GM23338 (cell line): Measurements from ENCODE around the gene ADGRV1. TPM values are rescaled to one million over a fixed set of nuclear protein-coding genes. Genes with fewer than 3 reads are reported as not detected.

Source experiments
- ATAC-seq: fragments of 200-7000 bp; cut with Tn5 transposase; 3 replicates; pipeline ENCODE4 v1.9.1; 2020
- DNase-seq: peaks from one replicate; pipeline ENCODE4 v3.0.0-alpha.2; 2015; ENCODE audit warnings: low spot score
- H2AFZ ChIP-seq: fragments of 200-600 bp; sonication (generic); 2 replicates; pipeline ENCODE4 v1.8.0; 2016; ENCODE audit warnings: antibody characterized with exemption, mild to moderate bottlenecking, moderate library complexity
- H3F3A ChIP-seq: fragments of 200-600 bp; sonication (generic); replicated peaks from 2 replicates; pipeline ENCODE4 v1.8.0; 2017; ENCODE audit warnings: antibody characterized with exemption, mixed run types, low read depth
- H3K27ac ChIP-seq: fragments of 200-600 bp; sonication (generic); 2 replicates; pipeline ENCODE4 v1.6.1; 2016; ENCODE audit warnings: low read depth
- H3K27me3 ChIP-seq: fragments of 200-600 bp; sonication (generic); 2 replicates; pipeline ENCODE4 v1.8.0; 2016; ENCODE audit warnings: mild to moderate bottlenecking, mixed run types, moderate library complexity; ENCODE audit not compliant: insufficient read depth
- H3K36me3 ChIP-seq: fragments of 200-600 bp; sonication (generic); 2 replicates; pipeline ENCODE4 v1.8.0; 2016; ENCODE audit warnings: mild to moderate bottlenecking; ENCODE audit not compliant: insufficient read depth
- H3K4me1 ChIP-seq: fragments of 200-600 bp; sonication (generic); 2 replicates; pipeline ENCODE4 v1.8.0; 2016; ENCODE audit warnings: mild to moderate bottlenecking, moderate library complexity; ENCODE audit not compliant: insufficient read depth
- H3K4me2 ChIP-seq: fragments of 200-600 bp; sonication (generic); 2 replicates; pipeline ENCODE4 v1.7.1; 2017; ENCODE audit warnings: mixed run types
- H3K4me3 ChIP-seq: fragments of 200-600 bp; sonication (generic); 2 replicates; pipeline ENCODE4 v1.6.1; 2016; ENCODE audit warnings: mixed run types
- H3K79me2 ChIP-seq: fragments of 200-600 bp; sonication (generic); replicated peaks from 2 replicates; pipeline ENCODE4 v1.8.0; 2017; ENCODE audit warnings: mild to moderate bottlenecking; ENCODE audit not compliant: insufficient read depth
- H3K9me2 ChIP-seq: fragments of 200-600 bp; sonication (generic); 2 replicates; pipeline ENCODE4 v1.8.0; 2017; ENCODE audit not compliant: insufficient read depth
- H4K20me1 ChIP-seq: fragments of 200-600 bp; sonication (generic); replicated peaks from 2 replicates; pipeline ENCODE4 v1.8.0; 2017; ENCODE audit warnings: mild to moderate bottlenecking; ENCODE audit not compliant: insufficient read depth
- H3K27ac Mint-ChIP-seq: 2 replicates; pipeline ENCODE4 v1.8.0; 2020; ENCODE audit warnings: inconsistent platforms, mild to moderate bottlenecking, moderate library complexity, mixed read lengths
- H3K27me3 Mint-ChIP-seq: 3 replicates; pipeline ENCODE4 v1.8.0; 2022; ENCODE audit warnings: low read depth, mild to moderate bottlenecking, moderate library complexity, mixed read lengths, inconsistent platforms; ENCODE audit not compliant: insufficient read depth, poor library complexity
- H3K36me3 Mint-ChIP-seq: 3 replicates; pipeline ENCODE4 v1.8.0; 2021; ENCODE audit warnings: low read depth, mild to moderate bottlenecking, inconsistent platforms, moderate library complexity, mixed read lengths
- H3K4me1 Mint-ChIP-seq: 3 replicates; pipeline ENCODE4 v1.8.0; 2020; ENCODE audit warnings: mild to moderate bottlenecking, inconsistent platforms, mixed read lengths
- H3K4me3 Mint-ChIP-seq: 3 replicates; pipeline ENCODE4 v1.8.0; 2021; ENCODE audit warnings: moderate library complexity, mild to moderate bottlenecking, inconsistent platforms, mixed read lengths
- H3K9me3 Mint-ChIP-seq: 3 replicates; pipeline ENCODE4 v1.8.0; 2020; ENCODE audit warnings: moderate library complexity, mild to moderate bottlenecking, inconsistent platforms, mixed read lengths
- EZH2 ChIP-seq: fragments of 200-600 bp; sonication (generic); IDR thresholded peaks from one replicate; pipeline ENCODE4 v1.8.0; 2017; ENCODE audit warnings: antibody characterized with exemption, mild to moderate bottlenecking, low read depth; ENCODE audit not compliant: unreplicated experiment
- REST ChIP-seq: IDR thresholded peaks from one replicate; pipeline ENCODE4 v1.6.1; 2018; ENCODE audit warnings: antibody characterized with exemption; ENCODE audit not compliant: unreplicated experiment
- STAT1 ChIP-seq: IDR thresholded peaks from one replicate; pipeline ENCODE4 v1.6.1; 2016; ENCODE audit warnings: antibody characterized with exemption; ENCODE audit not compliant: unreplicated experiment
- ZNF462 ChIP-seq: fragments of 250-450 bp; sonication (Bioruptor Pico); IDR thresholded peaks from 2 replicates; pipeline ENCODE4 v1.5.0; 2020; ENCODE audit warnings: mild to moderate bottlenecking, moderate library complexity
- polyA plus RNA-seq: library from polyadenylated mRNA; unstranded; fragments of >200 nt; fragmentation: Nextera tagmentation; extraction: Ambion mirVana; gene quantifications from 2 replicates; pipeline ENCODE4 v1.2.1, GENCODE V29; 2016
- total RNA-seq: library from RNA; depleted of rRNA; stranded (reverse); fragments of >200 nt; shearing (Covaris generic); gene quantifications from 2 replicates; pipeline ENCODE4 v1.2.3, GENCODE V29; 2014

The ADGRV1 gene
- total and polyA plus RNA-seq, 2 experiments from 2014 or later = 46.1 to 149 TPM

DNA sequence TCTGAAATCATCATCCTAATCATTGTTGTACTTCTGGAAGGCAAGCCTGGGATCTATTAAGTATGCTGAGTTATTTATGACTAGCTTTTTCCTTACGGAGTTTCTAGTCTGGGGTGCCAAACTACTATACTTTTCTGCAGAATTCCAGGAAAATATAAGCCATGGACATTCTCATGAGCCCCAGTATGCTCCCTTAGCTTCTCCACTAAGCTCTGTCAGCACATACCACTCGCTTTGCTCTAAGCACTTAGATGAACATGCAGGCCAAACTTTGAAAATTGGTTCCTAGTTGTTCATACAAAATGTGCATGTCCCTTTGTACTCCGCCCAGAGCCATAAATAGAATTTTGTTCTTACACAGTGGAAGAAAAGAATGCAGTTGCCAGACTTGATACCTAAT lies 539.9 kb downstream of the ADGRV1 start:
- no peaks in the 10 kb centered on the region for H3K27me3 ChIP-seq
- H3K4me1 Mint-ChIP-seq = peaks cover 52% of the 10 kb centered on the region
- no peak overlapping the region for H3K27ac Mint-ChIP-seq
- no peak overlapping the region for H3K27ac ChIP-seq
- H3K4me2 ChIP-seq = no peak overlapping the region
- no peaks in the 10 kb centered on the region for H3F3A ChIP-seq
- H2AFZ ChIP-seq = no peak overlapping the region
- H3K4me1 ChIP-seq = peaks cover 42% of the 10 kb centered on the region
- H4K20me1 ChIP-seq = no peaks in the 10 kb centered on the region
- no peaks in the 10 kb centered on the region for H3K79me2 ChIP-seq
- no peak overlapping the region for H3K4me3 ChIP-seq
- peaks cover 9% of the 10 kb centered on the region; the same call in 2 of the 3 replicates for H3K36me3 Mint-ChIP-seq
- H3K9me3 Mint-ChIP-seq = no peaks in the 10 kb centered on the region
- no peaks in the 10 kb centered on the region for H3K36me3 ChIP-seq
- ATAC-seq (no peak), DNase-seq (no peak)
- H3K9me2 ChIP-seq = no peaks in the 10 kb centered on the region
- no peak overlapping the region for H3K4me3 Mint-ChIP-seq
- TF ChIP-seq REST (no peak), EZH2 (no peak), STAT1 (no peak)
- H3K27me3 Mint-ChIP-seq = peaks cover 2% of the 10 kb centered on the region

- Histone ChIP-seq H3K79me2 (no peaks in the 10 kb centered on the region), H2AFZ (no peak overlapping the region), H3K4me1 (peaks cover 26% of the 10 kb centered on the region), H4K20me1 (no peaks in the 10 kb centered on the region), H3K36me3 (peaks cover 7% of the 10 kb centered on the region), H3K4me2 (no peak overlapping the region), H3K27me3 (no peaks in the 10 kb centered on the region), H3K9me2 (no peaks in the 10 kb centered on the region), H3F3A (no peaks in the 10 kb centered on the region), H3K4me3 (no peak overlapping the region), H3K27ac (no peak overlapping the region)
- Mint-ChIP-seq H3K36me3 (peaks cover 34% of the 10 kb centered on the region), H3K27ac (peak overlapping the region; percentile 43), H3K4me1 (peaks cover 39% of the 10 kb centered on the region), H3K4me3 (no peak overlapping the region), H3K27me3 (peaks cover 3% of the 10 kb centered on the region), H3K9me3 (peaks cover 8% of the 10 kb centered on the region; the same call in 1 of the 3 replicates)
- DNase-seq (peak; percentile 91), ATAC-seq (peak; percentile 99)
- TF ChIP-seq ZNF462 (CRISPR knock-in tag) (peak; percentile 60; the same call in 1 of the 2 replicates), REST (no peak)
Observed at GRCh38 chr5:91101600-91102379, 543.2 kb downstream of the ADGRV1 start.
